ENCODE results near the gene PSD.

The PSD gene

DNA sequence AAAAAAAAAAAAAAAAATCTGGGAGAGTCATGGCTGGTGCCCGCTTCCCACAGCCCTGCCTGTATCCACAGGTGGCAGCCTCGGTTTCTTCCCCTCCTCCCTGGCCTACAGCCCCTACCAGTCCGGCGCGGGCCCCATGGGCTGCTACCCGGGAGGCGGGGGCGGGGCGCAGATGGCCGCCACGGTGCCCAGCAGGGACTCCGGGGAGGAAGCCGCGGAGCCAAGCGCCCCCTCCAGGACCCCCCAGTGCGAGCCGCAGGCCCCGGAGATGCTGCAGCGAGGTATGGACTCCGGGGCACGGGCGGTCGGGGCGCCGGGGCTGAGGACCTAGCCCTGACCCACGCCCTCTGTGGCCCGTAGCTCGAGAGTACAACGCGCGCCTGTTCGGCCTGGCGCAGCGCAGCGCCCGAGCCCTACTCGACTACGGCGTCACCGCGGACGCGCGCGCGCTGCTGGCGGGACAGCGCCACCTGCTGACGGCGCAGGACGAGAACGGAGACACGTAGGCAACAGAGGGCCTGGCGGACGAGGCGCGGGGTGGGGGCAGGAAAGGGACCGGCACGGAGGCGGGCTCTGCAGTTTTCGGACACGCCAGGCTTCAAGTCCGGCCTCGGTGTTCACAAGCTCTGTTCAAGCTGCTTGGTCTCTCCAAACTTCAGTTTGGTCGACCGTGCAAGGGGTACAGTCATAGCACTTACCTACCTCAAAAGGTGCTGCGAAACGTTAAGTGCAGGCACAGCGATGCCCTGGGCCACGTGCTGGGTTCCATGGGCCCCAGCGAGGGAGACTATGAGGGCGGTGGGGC is 19.2 kb downstream of the PSD start:
- Histone ChIP-seq H3K27ac (ENCODE audit: low read depth, low read length) (no peak overlapping the region), H3K4me1 (ENCODE audit: control insufficient read depth, low read length) (peaks cover 28% of the 10 kb centered on the region), H3K4me3 (ENCODE audit: low read length) (peak overlapping the region; percentile 76), H3K9me3 (ENCODE audit: control insufficient read depth, insufficient read depth, low read length) (no peaks in the 10 kb centered on the region), H3K27me3 (ENCODE audit: control insufficient read depth, low read length) (no peaks in the 10 kb centered on the region), H3F3A (ENCODE audit: control insufficient read depth, insufficient read depth) (0 out of 2 replicates have a peak, but pooled peaks cover 2% of the 10 kb centered on the region), H3K9me2 (replicated peaks; ENCODE audit: control insufficient read depth, low read length) (no peaks in the 10 kb centered on the region), H3K36me3 (ENCODE audit: control insufficient read depth, low read length) (peaks cover 11% of the 10 kb centered on the region; the same call in 1 of the 2 replicates), H3K79me2 (ENCODE audit: control insufficient read depth, low read length) (peaks cover 6% of the 10 kb centered on the region; the same call in 1 of the 2 replicates), H3K4me2 (ENCODE audit: low read length) (peak overlapping the region; percentile 83), H4K20me1 (ENCODE audit: control insufficient read depth, insufficient read depth, low read depth, low read length) (0 out of 2 replicates have a peak, but pooled peaks cover 1% of the 10 kb centered on the region)
- TF ChIP-seq EZH2phosphoT487 (IDR thresholded peaks at IDR 0.05; ENCODE audit: borderline replicate concordance, low read length) = no peak
- TF ChIP-seq, protein P1, sequence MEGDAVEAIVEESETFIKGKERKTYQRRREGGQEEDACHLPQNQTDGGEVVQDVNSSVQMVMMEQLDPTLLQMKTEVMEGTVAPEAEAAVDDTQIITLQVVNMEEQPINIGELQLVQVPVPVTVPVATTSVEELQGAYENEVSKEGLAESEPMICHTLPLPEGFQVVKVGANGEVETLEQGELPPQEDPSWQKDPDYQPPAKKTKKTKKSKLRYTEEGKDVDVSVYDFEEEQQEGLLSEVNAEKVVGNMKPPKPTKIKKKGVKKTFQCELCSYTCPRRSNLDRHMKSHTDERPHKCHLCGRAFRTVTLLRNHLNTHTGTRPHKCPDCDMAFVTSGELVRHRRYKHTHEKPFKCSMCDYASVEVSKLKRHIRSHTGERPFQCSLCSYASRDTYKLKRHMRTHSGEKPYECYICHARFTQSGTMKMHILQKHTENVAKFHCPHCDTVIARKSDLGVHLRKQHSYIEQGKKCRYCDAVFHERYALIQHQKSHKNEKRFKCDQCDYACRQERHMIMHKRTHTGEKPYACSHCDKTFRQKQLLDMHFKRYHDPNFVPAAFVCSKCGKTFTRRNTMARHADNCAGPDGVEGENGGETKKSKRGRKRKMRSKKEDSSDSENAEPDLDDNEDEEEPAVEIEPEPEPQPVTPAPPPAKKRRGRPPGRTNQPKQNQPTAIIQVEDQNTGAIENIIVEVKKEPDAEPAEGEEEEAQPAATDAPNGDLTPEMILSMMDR (IDR thresholded peaks at IDR 0.05; ENCODE audit: low read depth, low read length, poor library complexity, severe bottlenecking) = peak; percentile 97

GRCh38 chr10:102398172-102399020 is 20.2 kb downstream of the PSD start:
- TF ChIP-seq, protein P1 (IDR thresholded peaks at IDR 0.05; ENCODE audit: low read depth, low read length, poor library complexity, severe bottlenecking) = no peak
- TF ChIP-seq EZH2phosphoT487 (IDR thresholded peaks at IDR 0.05; ENCODE audit: borderline replicate concordance, low read length) = no peak
- Histone ChIP-seq H3K27me3 (ENCODE audit: control insufficient read depth, low read length) (no peaks in the 10 kb centered on the region), H3K9me3 (ENCODE audit: control insufficient read depth, insufficient read depth, low read length) (no peaks in the 10 kb centered on the region), H3K4me2 (ENCODE audit: low read length) (peak overlapping the region; percentile 83; the same call in 1 of the 2 replicates), H3K4me3 (ENCODE audit: low read length) (peak overlapping the region; percentile 76), H3K36me3 (ENCODE audit: control insufficient read depth, low read length) (peaks cover 11% of the 10 kb centered on the region; the same call in 1 of the 2 replicates), H3K4me1 (ENCODE audit: control insufficient read depth, low read length) (peaks cover 26% of the 10 kb centered on the region), H3K79me2 (ENCODE audit: control insufficient read depth, low read length) (peaks cover 6% of the 10 kb centered on the region; the same call in 1 of the 2 replicates), H3K9me2 (replicated peaks; ENCODE audit: control insufficient read depth, low read length) (no peaks in the 10 kb centered on the region), H4K20me1 (ENCODE audit: control insufficient read depth, insufficient read depth, low read depth, low read length) (no peaks in the 10 kb centered on the region), H3F3A (ENCODE audit: control insufficient read depth, insufficient read depth) (0 out of 2 replicates have a peak, but pooled peaks cover 2% of the 10 kb centered on the region), H3K27ac (ENCODE audit: low read depth, low read length) (no peak overlapping the region)

- no peak overlapping the region for H3K4me2 ChIP-seq (ENCODE audit: low read length)
- H3K9me3 ChIP-seq (ENCODE audit: control insufficient read depth, insufficient read depth, low read length) = no peaks in the 10 kb centered on the region
- TF ChIP-seq, protein P1 (IDR thresholded peaks at IDR 0.05; ENCODE audit: low read depth, low read length, poor library complexity, severe bottlenecking) = no peak
- TF ChIP-seq EZH2phosphoT487 (IDR thresholded peaks at IDR 0.05; ENCODE audit: borderline replicate concordance, low read length) = no peak
- H3K4me1 ChIP-seq (ENCODE audit: control insufficient read depth, low read length) = peaks cover 27% of the 10 kb centered on the region
- H4K20me1 ChIP-seq (ENCODE audit: control insufficient read depth, insufficient read depth, low read depth, low read length) = no peaks in the 10 kb centered on the region
- peaks cover 6% of the 10 kb centered on the region for H3K27me3 ChIP-seq (ENCODE audit: control insufficient read depth, low read length)
- H3K79me2 ChIP-seq (ENCODE audit: control insufficient read depth, low read length) = peaks cover 6% of the 10 kb centered on the region; the same call in 1 of the 2 replicates
- H3K9me2 ChIP-seq (replicated peaks; ENCODE audit: control insufficient read depth, low read length) = no peaks in the 10 kb centered on the region
- H3K4me3 ChIP-seq (ENCODE audit: low read length) = no peak overlapping the region
- peaks cover 11% of the 10 kb centered on the region; the same call in 1 of the 2 replicates for H3K36me3 ChIP-seq (ENCODE audit: control insufficient read depth, low read length)
- 0 out of 2 replicates have a peak, but pooled peaks cover 2% of the 10 kb centered on the region for H3F3A ChIP-seq (ENCODE audit: control insufficient read depth, insufficient read depth)
- H3K27ac ChIP-seq (ENCODE audit: low read depth, low read length) = no peak overlapping the region
These were observed 21.1 kb downstream of the PSD start for GRCh38 chr10:102397222-102398171.

All from DOHH2 (cell line).